Activated T-cell treated with anti-CD3 and anti-CD28 coated beads for 24 hours (primary cell): ENCODE measurements around the gene PLEKHB2.
A peak's percentile ranks its signal among the peaks of the same experiment; 100 is the strongest.
"Not testable (repeated sequence)": the region's sequence is repeated elsewhere in the genome, so short reads cannot be mapped to it uniquely, and the experiment has no call there.

Source experiments
- DNase-seq: peaks from one replicate; pipeline ENCODE4 v3.0.0-alpha.2; 2020; ENCODE audit warnings: low read depth

The PLEKHB2 gene

DNA sequence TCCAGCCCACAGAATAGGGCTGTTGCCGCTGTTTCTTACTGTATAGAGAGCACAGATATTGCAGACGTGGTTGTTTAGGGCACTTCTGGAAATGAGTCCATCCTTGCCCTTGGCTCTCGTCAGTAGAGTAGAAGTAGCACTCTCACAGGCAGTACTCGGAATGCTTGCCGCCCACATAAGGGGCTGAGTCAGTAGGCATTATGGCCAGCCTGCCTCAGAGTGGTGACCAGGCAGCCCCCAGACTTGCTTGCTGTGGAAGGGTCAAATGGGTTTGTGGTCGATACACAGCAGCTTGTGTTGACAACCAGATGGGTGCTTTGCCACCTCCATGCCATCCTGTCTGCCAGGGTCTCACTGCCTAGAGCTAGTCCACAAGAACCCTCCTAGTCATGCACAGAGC is 38.7 kb downstream of the PLEKHB2 start:
- DNase-seq = no peak

DNA sequence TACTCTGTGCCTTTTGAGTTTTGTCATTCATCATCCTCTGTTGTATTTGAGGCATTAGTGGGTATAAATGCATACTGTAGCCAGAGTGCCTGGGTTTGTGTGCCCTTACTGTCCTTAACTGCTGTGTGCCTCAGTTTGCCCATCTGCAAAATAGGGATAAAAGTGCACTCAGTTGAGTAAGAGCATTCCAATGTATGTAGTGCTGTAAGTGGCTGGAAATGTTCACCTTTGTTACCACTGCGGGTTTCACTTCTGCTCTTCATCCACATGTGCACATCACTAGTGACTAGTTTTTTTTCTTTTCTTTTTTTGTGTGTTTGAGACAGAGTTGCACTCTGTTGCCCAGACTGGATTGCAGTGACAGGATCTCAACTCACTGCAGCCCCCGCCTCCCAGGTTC is 39.9 kb downstream of the PLEKHB2 start:
- no peak for DNase-seq

DNA sequence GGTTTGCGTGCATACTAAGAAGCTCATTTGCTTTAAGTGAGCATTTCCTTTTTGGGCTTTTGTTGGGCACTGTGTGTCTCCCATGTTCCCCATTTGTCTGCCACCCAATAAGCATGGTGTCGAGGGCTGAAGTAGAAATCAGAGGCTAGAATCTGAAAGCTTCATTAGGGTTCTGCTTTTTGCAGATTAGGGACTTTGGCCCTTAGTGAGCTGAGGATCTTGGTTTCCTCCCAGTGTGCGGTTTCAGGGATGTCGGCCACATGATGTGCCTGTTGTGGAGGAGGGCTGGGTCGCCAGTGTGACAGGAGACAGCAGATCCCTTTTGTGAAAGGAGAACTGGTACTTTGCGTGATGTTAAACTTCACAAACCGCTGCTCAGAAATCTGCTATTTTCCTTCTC is 41.1 kb downstream of the PLEKHB2 start:
- no peak for DNase-seq

DNA sequence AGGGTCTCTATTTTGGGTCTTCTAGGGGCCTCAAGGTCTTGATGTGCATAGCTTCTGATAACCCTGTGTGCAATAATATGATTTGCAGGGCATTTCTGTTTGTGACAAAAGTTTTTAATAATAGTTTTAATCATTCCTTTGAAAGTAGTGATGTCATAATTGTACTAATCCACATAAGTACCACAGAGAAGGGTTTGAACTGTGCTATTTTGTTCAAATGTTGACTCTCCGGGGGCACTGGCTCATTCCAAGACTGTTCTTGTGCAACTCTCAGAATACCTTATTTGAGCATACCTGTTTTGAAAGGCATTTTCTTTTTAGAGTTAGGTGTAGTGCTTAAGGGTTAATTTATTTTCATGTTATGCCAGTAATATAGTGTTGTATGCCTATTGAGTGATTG is 41.6 kb downstream of the PLEKHB2 start:
- DNase-seq = no peak

DNA sequence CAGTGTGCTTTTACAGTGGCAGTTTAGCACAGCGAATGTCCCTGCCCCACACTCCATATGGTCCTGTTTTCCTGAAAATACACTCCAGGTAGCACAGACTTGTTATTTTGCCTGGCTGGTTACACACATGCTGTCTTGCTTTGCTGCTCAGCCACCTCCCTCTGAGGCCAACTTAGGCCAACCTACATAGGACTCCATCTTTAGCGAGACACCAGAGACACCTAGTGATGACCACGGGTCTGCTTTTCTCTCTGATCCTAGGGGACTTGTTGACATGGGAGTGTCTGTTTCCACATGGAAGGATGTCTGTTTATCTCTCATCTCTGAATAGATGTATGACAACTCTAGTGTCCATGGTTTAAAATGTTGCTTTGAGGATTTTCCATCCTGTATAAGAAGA is 43.3 kb downstream of the PLEKHB2 start:
- DNase-seq = no peak

DNA sequence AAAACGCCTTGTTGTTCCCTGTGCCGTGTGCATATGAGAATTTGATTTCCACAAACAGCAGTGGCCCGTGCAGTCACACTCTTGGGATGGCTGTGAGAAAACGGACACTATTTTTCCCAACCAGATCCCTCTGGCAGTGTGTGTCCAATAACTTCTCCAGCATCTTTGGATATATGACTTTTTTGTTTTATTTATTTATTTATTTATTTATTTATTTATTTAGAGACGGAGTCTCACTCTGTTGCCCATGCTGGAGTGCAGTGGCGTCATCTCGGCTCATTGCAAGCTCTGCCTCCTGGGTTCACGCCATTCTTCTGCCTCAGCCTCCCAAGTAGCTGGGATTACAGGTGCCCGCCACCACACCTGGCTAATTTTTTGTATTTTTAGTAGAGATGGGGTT is 45.0 kb downstream of the PLEKHB2 start:
- DNase-seq = not testable (repeated sequence)

DNA sequence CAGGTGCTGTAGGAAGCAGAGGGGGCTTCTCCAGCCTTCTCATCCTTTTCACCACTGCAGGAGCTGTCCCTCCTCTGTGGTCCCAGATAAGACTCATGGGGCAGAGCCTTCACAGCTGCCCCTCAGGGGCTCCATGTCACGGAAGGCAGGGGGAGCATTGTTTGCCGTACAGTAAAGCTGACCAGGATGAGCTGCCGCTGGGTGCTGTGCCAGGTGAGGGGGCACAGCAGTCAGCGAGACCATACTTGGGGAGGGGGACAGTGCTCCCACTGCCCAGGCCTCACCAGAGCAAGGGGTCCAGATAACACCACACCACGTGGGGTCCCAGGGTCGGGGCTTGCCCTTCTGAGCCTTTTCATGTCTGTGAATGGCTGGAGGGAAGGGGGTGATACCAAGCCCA is 46.3 kb downstream of the PLEKHB2 start:
- DNase-seq = no peak

DNA sequence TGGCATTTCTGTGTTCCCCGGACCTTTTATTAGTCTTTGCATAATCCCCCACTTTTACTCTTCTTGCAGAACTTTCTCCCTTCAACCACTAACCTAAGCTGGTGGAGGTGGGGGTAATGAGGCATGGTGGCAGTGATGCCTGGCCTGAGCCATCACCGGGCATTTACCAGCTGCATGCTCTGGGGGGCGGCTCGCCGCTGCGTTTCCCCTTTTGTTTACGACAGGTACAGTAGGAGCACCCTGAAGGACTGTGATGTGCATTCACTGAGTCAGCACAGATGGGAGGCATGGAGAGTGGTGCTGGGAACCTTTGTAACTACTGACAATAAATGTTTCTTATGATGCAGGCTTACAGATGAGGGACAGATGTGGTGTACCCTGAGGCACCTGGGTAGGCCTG is 46.9 kb downstream of the PLEKHB2 start:
- no peak for DNase-seq

DNA sequence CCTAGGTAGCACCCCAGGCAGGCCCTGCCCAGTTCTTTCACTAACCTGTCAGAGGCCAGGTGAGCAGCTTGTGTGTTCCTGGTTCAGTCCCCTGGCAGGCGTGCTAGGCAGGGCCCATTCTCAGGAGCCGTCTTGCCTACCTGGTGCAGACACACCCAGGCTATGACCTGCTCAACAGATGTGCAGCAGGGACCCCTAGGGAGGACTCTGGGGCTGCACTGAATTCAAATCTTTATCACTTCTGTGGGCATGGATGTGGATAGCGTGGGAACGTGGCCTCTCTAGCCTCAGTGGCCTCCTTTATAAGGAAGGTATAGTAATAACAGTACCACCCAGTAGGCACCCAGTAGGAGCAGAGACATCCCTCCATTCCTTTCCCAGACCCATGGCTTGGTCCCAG is 48.4 kb downstream of the PLEKHB2 start:
- DNase-seq = no peak

DNA sequence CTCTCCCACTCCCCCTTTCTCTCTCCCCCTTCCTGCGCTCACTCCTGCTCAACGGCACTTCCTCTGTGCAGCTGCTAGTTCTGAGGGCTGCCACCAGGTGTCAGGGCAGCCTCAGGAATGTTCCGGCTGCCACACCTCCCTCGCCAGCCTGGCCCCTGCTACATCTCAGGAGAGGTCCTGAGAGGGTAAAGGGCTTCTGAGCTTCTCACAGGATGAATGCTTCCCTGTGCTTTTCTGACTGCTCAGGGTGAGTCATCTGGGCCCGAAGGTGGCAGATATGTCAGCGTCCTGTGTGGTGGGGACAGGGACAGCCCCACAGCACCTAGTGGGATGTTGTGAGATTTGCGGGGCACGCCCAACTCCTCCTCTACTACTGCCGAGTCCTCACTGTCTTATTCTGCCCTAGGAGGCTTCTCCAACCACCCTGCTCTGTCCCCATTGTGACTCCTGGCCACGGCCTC is 49.0 kb downstream of the PLEKHB2 start:
- peak; percentile 82 for DNase-seq

DNA sequence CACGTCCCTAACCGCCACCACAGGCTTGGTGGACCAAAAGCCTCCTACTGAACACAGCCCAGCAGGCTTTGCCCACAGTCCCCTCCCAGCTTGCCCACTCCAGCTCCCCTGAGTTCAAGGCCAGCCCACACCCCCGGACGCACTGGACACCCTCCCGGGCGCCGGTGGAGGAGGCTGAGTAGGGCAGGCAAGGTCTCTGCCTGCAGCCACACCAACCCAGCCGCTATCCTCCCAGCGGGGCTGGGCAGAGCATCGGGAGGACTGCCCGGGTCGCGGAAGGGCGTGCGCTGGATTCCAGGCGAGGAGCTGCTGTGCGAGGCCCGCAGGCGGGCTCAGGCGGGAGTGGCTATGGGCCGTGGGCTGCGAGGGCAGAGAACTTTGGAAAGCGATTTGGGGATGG is 49.5 kb downstream of the PLEKHB2 start:
- DNase-seq = no peak

DNA sequence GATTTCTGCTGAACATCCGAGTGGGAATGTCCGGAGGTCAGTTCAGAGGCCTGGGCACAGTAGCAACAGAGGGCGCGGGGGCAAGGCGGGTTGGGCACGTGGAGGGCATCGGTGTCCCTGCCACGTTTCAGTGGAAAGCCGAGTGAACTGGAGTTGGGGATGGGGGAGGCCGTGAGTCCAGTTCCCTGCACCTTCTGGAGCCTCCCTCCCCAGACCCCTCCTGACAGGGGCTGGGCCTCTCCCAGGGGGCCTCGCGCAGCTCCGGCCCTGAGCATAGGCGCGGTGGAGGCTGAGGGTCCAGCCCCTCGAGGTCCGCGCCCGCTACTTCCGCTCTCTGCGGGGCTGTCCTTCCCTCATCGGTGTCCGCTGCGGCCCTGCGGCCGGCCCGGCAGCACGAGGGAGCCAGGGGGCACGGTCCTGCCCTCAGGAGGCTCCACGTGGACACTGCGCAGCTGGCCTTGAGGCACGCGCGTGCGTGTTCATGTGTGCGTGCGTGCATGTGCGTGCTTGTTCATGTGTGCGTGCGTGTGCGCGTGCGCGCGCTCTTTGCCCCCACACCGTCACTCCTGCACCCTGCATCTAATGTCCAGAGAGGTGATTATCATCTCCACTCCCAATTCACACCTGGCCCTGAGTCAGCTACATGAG is 50.2 kb downstream of the PLEKHB2 start:
- DNase-seq = no peak

DNA sequence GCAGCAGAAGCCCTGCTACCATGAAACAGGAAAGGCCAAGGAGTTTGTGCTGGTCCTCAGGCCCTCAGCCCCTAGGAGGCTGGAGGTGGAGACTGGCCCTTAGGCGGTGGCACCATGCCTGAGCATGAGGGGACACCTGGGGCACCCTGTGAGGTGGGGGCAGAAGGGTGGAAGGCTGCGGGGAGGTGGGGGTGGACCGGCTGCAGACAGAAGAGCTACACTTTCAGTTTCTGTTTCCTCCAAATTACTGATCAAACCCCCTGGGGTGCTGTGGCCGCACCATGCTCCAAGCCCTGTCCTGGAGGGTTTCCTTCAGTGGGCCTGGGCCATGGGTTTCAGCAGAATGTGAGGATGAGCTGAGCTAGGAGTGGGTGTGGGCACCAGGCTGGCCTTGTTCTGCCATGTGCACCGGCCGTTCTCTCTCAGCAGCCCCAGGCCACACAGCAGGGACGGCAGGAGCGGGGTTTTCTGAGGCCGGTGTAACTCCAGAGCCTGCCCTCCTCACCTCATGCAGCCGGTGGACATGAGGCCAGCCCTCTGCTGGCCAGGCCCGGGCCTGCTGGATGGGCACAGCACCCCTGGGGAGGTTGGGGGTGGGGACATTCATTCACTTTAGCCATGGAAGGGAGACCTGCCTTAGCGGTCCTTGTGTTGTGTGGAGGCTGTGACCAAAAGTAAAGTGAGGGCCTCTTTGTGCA is 51.5 kb downstream of the PLEKHB2 start:
- DNase-seq = no peak

DNA sequence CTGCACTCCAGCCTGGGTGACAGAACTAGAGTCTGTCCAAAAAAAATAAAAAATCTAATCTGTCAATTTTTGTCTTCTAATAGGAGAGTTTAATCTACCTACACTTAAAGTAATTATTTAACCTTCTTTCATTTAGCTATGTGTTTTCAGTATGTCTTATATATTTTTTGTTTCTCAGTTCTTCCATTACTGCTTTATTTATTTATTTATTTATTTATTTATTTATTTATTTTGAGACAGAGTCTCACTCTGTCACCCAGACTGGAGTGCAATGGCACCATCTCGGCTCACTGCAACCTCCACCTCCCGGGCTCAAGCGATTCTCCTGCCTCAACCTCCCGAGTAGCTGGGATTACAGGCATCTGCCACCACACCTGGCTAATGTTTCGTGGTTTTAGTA is 60.4 kb downstream of the PLEKHB2 start:
- not testable (repeated sequence) for DNase-seq

DNA sequence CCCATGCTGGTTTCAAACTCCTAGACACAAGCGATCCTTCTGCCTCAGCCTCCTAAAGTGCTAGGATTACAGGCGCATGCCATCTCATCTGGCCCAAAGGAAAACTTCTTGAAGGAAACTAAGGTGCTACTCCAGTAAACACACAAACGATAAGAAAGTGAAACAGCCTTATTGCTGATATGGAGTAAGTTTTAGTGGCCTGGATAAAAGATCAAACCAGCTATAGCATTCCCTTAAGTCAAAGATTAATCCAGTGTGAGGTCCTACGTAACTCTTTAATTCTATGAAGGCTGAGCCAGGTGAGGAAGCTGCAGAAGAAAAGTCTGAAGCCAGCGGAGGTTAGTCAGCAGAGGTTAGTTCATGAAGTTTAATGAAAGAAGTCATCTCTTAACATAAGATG is 63.4 kb downstream of the PLEKHB2 start:
- no peak for DNase-seq

DNA sequence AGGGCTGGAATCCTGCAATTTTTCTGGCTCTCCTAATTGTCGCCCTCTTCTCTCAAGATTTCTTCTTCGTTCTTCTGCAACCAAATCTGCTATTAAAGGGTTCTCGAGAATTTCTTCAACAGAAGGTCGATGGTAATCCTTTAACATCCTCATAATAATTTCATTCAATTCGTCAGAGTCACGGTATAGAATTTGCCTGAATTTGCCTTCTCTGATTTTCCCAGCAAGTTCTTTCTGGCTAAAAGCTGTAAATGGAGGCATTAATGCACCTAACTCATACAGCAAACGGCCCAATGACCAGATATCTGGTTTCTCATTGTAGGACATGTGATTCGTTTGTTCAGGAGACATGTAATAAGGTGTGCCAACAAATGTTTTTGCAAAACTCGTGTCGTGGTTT is 72.9 kb downstream of the PLEKHB2 start:
- not testable (repeated sequence) for DNase-seq

DNA sequence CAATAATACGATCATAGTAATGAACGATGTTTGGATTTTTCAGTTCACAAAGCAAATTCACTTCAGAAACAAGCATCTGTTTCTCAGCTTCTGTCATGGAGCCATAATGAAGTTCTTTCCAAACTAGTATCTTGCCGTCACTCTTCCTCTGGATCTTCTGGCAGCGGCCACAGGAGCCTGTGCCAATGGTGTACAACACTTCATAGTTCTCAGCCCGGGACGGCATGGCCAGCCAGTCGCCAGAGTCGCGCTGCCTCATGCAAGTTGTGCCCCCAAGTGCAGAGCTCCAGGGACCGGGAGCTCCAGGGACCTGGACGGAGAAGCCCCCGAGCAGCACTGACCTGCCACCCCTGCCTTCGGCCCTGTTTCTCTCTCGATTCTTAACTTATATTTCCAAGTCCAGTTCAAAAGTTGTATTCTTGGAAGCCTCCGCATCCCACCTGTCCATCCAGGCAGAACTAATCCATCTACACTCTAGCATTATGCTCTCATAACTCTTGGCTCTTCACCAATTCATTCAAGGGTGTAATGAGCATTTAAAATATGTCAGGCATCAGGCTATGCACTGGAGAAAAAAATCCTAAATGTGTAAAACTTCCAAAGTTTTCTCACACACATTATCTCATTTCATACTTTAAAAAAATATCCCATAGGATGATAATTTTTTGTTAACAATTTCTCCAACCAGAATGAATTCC is 73.7 kb downstream of the PLEKHB2 start:
- DNase-seq = not testable (repeated sequence)

DNA sequence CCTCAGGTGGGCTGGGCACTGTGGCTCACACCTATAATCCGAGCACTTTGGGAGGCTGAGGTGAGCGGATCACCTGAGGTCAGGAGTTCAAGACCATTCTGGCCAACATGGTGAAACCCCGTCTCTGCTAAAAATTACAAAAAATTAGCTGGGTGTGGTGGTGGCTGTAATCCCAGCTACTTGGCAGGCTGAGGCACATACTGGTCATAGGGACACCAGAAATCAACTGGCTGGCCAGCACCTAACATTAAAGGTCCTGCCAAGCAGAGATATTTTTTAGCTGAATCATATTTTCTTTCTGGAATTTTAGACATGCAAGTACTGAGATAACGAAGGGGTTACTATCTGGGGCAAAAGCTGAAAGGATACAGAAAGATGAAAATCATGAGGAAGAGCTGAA is 76.3 kb downstream of the PLEKHB2 start:
- DNase-seq = not testable (repeated sequence)

DNA sequence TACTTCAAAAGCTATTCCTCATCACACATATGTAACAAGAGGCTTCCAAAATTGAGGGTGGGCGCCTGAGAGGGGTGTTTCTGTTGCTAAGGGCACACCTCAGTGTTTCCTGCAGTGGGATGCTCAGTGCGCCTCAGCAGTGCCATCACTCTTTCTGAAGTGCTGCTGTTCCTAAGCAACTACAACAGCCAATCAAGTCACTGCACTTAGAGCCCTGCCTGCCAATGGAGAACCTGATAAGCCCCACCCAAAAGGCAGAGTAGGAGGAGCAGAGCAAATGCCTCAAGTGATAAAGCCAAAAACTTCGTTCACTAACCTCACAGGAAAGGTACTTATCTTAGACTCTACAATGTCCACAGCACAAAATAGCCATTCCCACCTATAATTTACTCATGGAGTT is 88.3 kb downstream of the PLEKHB2 start:
- not testable (repeated sequence) for DNase-seq

DNA sequence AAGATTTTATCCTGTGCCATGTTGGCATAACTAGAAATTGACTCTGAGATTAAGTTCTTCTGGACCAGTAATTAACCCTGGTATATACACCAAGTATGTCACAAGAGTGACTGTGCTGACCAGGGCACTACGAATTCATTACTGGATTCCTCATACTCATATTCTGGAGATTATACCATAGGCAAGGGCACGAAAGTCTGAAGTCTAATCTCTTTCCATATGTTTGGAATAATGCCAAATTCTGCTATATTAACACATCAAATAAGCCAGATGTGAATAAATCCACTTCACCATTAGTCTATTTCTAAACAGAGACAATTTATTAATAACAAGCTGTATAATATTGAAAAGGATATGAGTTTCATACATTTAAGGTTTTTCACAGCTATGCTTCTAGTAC is 91.0 kb downstream of the PLEKHB2 start:
- DNase-seq = not testable (repeated sequence)
